ENCODE results near the gene CORO1C.

Gene CORO1C

DNA sequence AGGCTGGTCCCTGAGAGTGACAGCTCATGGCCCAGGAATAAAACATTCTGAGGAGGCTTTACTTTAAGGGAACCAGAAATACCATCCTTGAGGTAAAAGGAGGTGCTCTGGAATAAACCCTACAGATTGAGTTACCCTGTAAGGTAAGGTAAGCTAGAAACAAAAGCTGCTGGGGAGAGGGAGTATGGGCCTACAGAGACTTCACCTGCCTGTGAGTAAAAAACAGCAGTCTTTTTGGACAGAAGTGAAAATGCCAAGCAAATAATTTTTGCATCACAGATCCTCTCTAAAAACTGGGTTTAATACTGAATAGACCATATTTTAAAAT lies 41.2 kb downstream of the CORO1C start:
- H3K27ac Mint-ChIP-seq: peak overlapping the region; percentile 50
- DNase-seq: no peak
- H3K9me3 Mint-ChIP-seq: no peaks in the 10 kb centered on the region
- no peak overlapping the region for H3K4me3 Mint-ChIP-seq
- TF ChIP-seq, protein P1, sequence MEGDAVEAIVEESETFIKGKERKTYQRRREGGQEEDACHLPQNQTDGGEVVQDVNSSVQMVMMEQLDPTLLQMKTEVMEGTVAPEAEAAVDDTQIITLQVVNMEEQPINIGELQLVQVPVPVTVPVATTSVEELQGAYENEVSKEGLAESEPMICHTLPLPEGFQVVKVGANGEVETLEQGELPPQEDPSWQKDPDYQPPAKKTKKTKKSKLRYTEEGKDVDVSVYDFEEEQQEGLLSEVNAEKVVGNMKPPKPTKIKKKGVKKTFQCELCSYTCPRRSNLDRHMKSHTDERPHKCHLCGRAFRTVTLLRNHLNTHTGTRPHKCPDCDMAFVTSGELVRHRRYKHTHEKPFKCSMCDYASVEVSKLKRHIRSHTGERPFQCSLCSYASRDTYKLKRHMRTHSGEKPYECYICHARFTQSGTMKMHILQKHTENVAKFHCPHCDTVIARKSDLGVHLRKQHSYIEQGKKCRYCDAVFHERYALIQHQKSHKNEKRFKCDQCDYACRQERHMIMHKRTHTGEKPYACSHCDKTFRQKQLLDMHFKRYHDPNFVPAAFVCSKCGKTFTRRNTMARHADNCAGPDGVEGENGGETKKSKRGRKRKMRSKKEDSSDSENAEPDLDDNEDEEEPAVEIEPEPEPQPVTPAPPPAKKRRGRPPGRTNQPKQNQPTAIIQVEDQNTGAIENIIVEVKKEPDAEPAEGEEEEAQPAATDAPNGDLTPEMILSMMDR (IDR thresholded peaks at IDR 0.05): no peak
- H3K27me3 Mint-ChIP-seq (ENCODE audit: low read depth, poor library complexity): no peaks in the 10 kb centered on the region
- peaks cover 8% of the 10 kb centered on the region for H3K36me3 Mint-ChIP-seq (ENCODE audit: low read depth)
- H3K4me1 Mint-ChIP-seq: peaks cover 68% of the 10 kb centered on the region

DNA sequence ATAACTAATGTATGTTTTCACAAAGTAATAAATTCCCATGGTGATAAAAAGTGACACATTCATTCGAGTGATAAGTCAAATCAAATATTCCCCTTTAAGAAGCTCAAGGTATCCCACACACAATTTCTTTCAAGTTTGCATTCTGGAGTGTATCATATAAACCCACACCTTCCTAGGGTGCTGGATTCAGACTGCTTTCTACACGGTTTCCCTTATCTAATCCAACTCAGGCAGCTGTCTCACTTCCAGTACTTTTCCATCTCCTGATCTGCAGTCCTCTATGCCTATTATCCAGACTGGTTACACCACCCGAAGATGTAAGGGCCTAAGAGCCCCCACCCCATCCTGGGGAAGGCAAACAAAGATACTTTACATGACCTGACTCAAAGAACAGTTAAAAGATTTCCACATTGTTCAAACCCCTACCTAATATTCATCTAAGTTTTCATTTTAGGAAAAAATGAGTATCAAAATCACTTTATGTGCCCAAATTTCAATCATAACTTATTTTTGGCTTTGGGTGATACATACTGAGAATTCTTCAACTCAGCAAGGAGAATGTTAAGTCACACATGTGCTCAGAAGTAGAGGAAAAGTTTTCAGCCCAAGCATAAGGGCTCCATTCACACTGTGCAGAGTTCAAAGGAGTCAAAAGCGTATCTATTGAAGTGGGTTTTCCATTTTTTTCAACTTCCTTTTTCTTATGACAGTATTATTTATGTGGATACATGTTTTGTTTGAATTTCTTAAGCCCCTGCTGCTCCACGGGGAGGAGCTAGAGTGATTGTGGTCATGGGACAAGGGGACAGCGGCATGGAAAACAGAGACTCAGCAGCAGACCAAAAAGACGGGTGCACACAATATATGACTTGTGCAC lies 41.8 kb downstream of the CORO1C start:
- Mint-ChIP-seq H3K4me1 (peaks cover 73% of the 10 kb centered on the region), H3K27me3 (ENCODE audit: low read depth, poor library complexity) (no peaks in the 10 kb centered on the region), H3K27ac (peak overlapping the region; percentile 50), H3K9me3 (no peaks in the 10 kb centered on the region), H3K4me3 (no peak overlapping the region), H3K36me3 (ENCODE audit: low read depth) (peaks cover 4% of the 10 kb centered on the region)
- TF ChIP-seq, protein P1 (IDR thresholded peaks at IDR 0.05): no peak
- no peak for DNase-seq

DNA sequence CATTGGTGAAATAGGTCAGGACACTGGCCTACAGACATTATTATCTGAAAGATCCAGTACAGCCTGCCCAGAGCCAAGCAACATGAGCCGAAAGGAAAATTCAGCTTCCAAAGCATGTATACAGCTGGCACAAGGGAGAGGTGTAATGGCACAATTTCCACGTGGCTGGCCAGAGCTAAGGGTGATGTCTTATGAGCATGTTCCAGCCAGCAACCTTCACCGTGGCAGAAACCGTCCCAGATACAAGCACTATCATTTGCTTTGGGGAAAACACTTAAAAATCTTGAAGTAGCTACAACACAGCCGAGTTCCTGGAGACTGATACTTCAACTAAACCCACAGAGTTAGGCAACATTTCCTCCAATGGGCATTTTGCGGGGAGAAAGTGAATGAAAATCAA lies 44.5 kb downstream of the CORO1C start:
- peak overlapping the region; percentile 12 for H3K27ac Mint-ChIP-seq
- no peaks in the 10 kb centered on the region for H3K9me3 Mint-ChIP-seq
- no peak overlapping the region for H3K4me3 Mint-ChIP-seq
- peaks cover 4% of the 10 kb centered on the region for H3K36me3 Mint-ChIP-seq (ENCODE audit: low read depth)
- no peak for DNase-seq
- TF ChIP-seq, protein P1 (IDR thresholded peaks at IDR 0.05): no peak
- no peaks in the 10 kb centered on the region for H3K27me3 Mint-ChIP-seq (ENCODE audit: low read depth, poor library complexity)
- H3K4me1 Mint-ChIP-seq: peaks cover 52% of the 10 kb centered on the region

DNA sequence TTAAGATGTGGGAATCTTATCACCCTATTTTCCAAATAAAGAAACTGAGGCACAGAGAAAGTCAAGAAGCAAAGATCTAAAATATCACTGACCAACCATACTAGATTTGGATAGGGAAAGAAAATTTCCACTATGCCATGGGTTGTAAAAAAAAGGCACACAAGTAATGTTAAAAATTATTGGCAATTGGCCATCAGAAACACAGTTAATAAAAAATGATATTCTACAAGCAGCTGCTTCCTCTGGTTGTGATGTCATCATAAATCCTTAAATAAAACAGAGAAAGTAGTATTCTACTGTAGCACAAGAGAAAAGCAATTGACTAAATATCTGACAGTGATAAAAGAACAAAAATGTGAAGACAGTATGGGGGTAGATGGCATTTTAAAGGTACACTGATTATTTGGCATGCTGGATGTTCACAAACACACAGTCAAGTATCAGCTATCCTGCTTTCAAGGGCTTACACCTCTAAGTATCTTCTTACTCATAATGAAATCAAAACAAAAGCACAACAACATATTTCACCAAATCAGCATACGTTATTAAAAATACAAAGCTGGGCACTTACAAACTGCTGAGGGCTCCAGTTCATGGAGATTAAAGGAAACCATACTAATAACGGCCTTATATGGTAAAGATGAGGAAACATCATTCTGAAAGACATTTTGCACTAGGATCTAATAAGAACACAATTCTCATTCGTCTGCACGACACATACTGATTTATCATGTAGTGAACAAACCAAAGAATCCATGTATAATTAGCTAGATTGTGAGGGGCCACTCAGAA lies 45.7 kb downstream of the CORO1C start:
- DNase-seq: no peak
- Mint-ChIP-seq H3K4me3 (no peak overlapping the region), H3K27me3 (ENCODE audit: low read depth, poor library complexity) (no peaks in the 10 kb centered on the region)

GRCh38 chr12:108683906-108684556 lies 47.3 kb downstream of the CORO1C start:
- no peak for DNase-seq
- H3K9me3 Mint-ChIP-seq: no peaks in the 10 kb centered on the region
- TF ChIP-seq, protein P1 (IDR thresholded peaks at IDR 0.05): no peak
- no peaks in the 10 kb centered on the region for H3K27me3 Mint-ChIP-seq (ENCODE audit: low read depth, poor library complexity)
- H3K27ac Mint-ChIP-seq: no peak overlapping the region
- peaks cover 4% of the 10 kb centered on the region for H3K36me3 Mint-ChIP-seq (ENCODE audit: low read depth)
- no peak overlapping the region for H3K4me3 Mint-ChIP-seq
- peaks cover 25% of the 10 kb centered on the region for H3K4me1 Mint-ChIP-seq

More for the DNA sequence above, 45.7 kb downstream of the CORO1C start:
- TF ChIP-seq, protein P1 (IDR thresholded peaks at IDR 0.05): no peak
- no peak overlapping the region for H3K27ac Mint-ChIP-seq
- peaks cover 4% of the 10 kb centered on the region for H3K36me3 Mint-ChIP-seq (ENCODE audit: low read depth)
- H3K4me1 Mint-ChIP-seq: peaks cover 41% of the 10 kb centered on the region
- no peaks in the 10 kb centered on the region for H3K9me3 Mint-ChIP-seq

All from nephron progenitor cell (in vitro differentiated cells).